ENCODE measurements around the gene FAM24B.
"Not testable (repeated sequence)": the region's sequence is repeated elsewhere in the genome, so short reads cannot be mapped to it uniquely, and the experiment has no call there.

The FAM24B gene

DNA sequence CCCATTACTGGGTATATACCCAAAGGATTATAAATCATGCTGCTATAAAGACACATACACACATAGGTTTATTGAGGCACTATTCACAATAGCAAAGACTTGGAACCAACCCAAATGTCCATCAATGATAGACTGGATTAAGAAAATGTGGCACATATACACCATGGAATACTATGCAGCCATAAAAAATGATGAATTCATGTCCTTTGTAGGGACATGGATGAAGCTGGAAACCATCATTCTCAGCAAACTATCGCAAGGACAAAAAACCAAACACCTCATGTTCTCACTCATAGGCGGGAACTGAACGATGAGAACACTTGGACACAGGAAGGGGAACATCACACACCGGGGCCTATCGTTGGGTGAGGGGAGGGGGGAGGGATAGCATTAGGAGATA is 21.3 kb downstream of the FAM24B start:
- DNase-seq: not testable (repeated sequence)

DNA sequence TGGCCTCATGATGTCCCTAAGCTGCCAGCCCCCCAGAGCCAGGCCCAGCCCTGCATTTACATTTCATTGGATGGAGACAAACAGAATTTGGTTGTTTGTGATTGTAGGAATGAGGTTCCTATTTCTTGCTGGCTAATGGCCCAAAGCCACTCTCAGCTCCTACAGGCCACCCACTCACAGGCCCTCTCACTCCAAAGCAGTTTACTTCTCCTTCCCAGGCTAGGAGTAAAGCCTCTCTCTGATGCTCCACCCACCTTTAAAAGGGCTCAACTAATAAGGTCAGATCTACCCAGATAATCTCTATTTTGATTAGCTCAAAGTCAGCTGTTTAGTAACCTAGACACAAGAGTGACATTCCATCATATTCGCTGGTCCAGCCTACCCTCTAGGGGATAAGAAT is 22.5 kb downstream of the FAM24B start:
- DNase-seq: no peak

- DNase-seq: no peak
Measured at GRCh38 chr10:122855745-122856144, 23.6 kb downstream of the FAM24B start.

- no peak for DNase-seq
Measured at GRCh38 chr10:122854648-122855047, 24.7 kb downstream of the FAM24B start.

GRCh38 chr10:122853665-122854313 is 25.6 kb downstream of the FAM24B start:
- DNase-seq: no peak

- no peak for DNase-seq
Measured at GRCh38 chr10:122852261-122852660, 27.1 kb downstream of the FAM24B start.

DNA sequence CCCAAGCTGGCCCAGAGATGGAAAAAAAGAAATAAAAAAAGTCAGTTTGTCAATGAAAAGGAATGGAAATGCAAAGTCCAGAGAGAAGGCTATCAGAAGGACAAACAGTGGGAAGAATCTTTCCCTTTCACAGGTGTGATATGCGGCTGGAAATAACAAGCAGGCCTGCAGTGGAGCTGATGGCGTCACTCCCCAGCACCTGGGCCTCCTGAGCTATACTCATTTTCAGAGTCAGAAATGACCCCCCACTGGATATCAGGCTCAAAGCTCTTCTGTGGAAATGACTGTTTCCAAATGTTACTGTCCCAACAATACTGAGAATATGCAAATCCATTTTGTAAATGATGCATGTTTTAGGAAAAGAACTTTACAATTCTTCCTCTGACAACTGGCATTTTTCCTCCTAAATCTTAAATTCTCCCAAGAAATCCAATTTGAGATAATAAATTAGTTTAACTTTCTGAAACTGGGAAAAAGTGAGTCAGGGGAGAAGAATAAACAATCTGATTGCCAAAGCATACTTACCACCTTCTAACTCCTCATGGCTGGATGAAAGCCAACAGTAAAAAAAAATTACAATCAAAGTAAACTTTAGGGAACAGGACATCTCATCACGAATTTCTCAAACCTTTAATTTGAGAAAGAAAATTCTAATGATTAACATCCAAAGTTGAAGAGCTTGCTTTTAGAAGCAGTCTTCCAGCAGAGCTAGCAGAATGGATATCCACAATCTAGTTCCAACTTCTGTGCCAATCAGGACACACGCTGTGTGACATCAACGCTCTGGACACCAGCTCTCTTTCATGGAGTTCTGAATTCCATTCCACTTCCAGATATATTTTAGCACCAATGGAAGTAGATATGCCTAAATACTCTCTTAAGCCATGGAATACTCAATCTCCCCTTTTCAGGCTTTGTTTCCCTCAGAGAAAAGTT is 28.4 kb downstream of the FAM24B start:
- no peak for DNase-seq

- no peak for DNase-seq
Measured at GRCh38 chr10:122849900-122850605, 29.3 kb downstream of the FAM24B start.

GRCh38 chr10:122849090-122849489 is 30.3 kb downstream of the FAM24B start:
- DNase-seq: no peak

DNA sequence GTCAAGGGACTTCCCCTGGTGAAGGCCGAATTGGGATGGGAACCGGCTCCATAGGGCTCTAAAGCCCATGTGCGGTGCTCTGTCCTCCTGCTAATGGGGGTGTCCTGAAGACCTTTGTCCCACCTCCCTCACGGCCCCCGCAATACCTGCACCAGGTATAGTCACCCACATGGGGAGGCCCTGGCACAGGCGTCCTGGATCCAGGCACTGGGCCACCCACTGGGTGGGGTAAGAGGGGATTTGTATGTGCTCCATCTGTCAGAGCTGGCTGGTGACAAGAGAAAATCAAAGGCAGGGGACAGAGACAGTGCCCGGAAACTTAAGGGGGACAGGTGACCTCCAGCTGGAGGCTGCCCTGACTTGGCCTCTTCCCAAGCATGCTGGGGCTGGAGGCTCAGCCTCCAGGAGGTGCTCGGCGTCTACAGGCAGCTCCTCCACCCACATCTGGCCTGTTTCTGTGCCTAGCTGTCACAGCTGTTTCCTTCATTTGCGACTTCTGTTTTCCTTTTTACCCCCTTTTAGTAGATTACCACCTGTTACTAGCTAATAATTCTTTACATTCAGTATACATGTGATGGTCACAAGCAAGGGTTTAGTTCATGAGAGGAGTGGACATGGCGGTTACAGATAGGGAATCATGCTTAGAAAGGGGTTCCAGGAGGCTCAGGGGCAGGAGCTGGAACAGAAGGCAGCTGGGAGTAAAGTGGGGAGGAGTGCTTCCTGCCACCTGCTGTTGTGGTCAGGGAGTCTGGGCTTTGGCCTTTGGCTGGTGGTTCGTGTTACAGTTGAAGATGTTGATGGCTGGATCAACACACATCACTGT is 31.4 kb downstream of the FAM24B start:
- no peak for DNase-seq

GRCh38 chr10:122845783-122846332 is 33.5 kb downstream of the FAM24B start, which contains the start of gene CUZD1:
Gene CUZD1, minus strand, starts transcription at chr10:122845857. Its CDS starts 14 bp downstream, at chr10:122845843.
- no peak for DNase-seq

DNA sequence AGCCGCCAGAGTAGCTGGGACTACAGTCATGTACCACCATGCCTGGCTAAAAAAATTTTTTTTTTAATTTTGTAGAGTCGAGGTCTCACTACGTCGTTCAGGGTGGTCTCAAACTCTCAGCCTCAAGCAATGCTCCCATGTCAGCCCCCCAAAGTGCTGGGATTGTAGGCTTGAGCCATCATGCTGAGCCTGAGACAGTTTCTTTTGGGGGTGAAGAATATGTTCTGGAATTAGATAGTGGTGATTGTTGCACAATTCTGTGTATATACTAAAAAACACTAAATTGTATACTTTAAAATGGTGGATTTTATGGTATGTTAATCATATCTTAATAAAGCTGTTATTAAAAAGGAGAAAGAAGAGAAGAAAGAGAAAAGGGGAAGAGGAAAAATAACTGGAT is 35.2 kb downstream of the FAM24B start:
- DNase-seq: no peak

DNA sequence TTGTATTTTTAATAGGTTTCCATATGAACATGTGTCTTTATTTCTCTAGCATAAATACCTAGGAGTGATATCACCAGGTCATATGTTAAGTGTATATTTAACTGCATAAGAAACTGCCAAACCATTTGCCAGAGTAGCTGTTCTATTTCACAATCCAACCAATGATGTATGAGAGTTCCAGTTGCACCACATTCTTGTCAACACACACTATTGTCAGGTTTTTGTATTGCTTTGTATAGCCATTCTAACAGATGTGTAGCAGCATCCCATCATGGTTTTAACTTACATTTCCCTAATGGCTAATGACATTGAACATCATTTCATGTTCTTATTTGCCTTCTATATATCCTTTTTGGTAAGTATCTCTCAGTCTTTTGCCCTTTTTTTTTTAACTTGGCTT is 37.8 kb downstream of the FAM24B start:
- no peak for DNase-seq

GRCh38 chr10:122839505-122839904 is 39.9 kb downstream of the FAM24B start:
- DNase-seq: no peak

DNA sequence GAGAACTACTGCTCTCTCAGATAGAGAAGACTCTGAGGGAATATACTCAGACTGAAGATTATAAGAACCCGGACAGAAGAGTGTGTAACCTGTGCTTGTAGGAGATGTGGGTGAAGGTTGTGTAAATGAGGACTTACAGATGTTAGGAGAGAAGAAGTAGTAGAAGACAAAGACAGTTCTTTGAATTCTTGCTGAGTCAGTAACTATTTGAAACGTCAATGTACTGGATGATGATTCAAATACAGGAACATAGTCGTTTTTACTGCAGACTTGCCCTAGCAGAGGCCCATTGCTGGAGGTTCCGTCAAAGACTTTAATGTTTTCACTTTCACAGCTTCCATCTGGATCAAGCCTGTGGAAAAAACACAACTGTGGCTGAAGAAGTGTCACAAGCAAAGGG is 40.5 kb downstream of the FAM24B start:
- DNase-seq: no peak

GRCh38 chr10:122835908-122836307 is 43.5 kb downstream of the FAM24B start:
- DNase-seq: no peak

DNA sequence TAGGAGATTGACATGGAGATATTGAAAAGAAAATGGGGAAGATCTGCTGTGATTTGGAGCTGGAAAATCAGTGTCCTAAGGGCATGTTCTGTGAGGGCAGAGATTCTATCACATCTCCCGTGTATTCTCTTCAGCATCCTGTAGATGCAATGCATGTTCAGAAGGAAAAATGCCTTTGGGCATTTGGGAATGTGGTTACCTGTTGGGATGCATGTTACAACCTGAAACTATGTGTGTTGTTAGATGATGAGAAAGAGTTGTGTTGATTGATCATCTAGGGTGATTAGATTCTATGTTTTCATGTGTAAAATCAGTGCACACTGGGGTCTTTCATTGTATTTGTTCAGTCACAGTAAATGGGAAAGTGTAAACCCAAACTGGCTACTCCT is 48.4 kb downstream of the FAM24B start:
- DNase-seq: no peak

- no peak for DNase-seq
Measured at GRCh38 chr10:122830273-122830964, 49.0 kb downstream of the FAM24B start.

GRCh38 chr10:122829454-122829853 is 49.9 kb downstream of the FAM24B start:
- DNase-seq: no peak

DNA sequence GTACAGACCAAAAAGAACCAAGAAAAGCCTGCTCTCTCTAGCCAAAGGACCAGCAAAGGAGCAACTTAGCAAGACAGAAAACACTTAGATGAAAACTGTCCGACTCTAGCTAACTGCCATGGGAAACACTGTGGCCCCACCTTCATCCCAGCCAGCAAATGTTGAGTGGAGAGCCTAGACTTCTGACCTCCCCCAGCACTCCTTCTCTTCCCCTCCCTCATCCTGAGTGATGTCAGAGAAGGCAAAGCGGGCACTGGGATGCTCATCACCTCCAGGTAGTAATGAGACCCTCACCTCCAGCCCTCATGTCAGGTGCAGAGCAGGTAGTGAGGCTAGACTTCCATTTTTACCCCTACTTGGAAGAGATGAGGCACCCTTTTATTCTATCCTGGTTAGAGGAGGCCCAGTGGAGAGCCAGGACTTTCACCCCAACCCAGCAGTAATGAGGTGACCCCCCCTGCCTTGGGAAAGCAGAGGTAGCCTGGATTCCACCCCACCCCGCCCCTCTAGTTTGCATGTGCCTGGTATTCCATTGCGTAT is 50.6 kb downstream of the FAM24B start:
- no peak for DNase-seq

- DNase-seq: no peak
Measured at GRCh38 chr10:122827302-122827701, 52.1 kb downstream of the FAM24B start.
